ENCODE results near the gene NHERF1. TPM values are rescaled to one million over a fixed set of nuclear protein-coding genes. Genes with fewer than 3 reads are reported as not detected.

NHERF1 gene
- total and polyA plus RNA-seq, 2 donors (not counting 3 experiments of a cell fraction or from before 2014, with no cell fraction given) = 24.4 to 26.9 TPM

- H2AFZ ChIP-seq (ENCODE audit: low read depth, low read length) = no peak overlapping the region
- no peak for FAIRE-seq
- H3K9me1 ChIP-seq (replicated peaks; ENCODE audit: control insufficient read depth, extremely low read depth, insufficient read depth, low read length) = no peaks in the 10 kb centered on the region
- peaks cover 19% of the 10 kb centered on the region for H3K79me2 ChIP-seq (ENCODE audit: control insufficient read depth, insufficient read depth, low read length)
- no peak overlapping the region for H3K4me3 ChIP-seq (replicated peaks in 1 of 3; ENCODE audit: insufficient read depth in 1 of 3, low read depth in 1 of 3, low read length in 3 of 3)
- ChIA-PET POLR2A (interaction anchor here (0.7 to 1.1 kb wide), 2 partner anchors 9 to 459 kb away, joined by 3 read pairs; no protein-coding TSS in a partner anchor), CTCF (interaction anchor here (1.3 to 5.5 kb wide), 5 partner anchors 9 to 122 kb away, joined by 3 to 29 read pairs (median 5); partner anchors contain the start of gene GRIN2C)
- TF ChIP-seq MYC (IDR thresholded peaks at IDR 0.05; ENCODE audit: low read depth, low read length) (no peak), JUN (IDR thresholded peaks at IDR 0.05; ENCODE audit: borderline replicate concordance, insufficient read depth, insufficient read length, low read depth) (no peak), GATA2 (IDR thresholded peaks at IDR 0.05; ENCODE audit: insufficient read depth, insufficient read length, low read depth, low read length) (no peak), CTCF (IDR thresholded peaks at IDR 0.05; ENCODE audit: extremely low read depth in 1 of 2, insufficient read depth in 1 of 2, low read depth in 1 of 2, low read length in 2 of 2) (no peak), FOS (IDR thresholded peaks at IDR 0.05; ENCODE audit: borderline replicate concordance, insufficient read depth, low read length) (no peak), POLR2AphosphoS5 (IDR thresholded peaks at IDR 0.05; ENCODE audit: insufficient read depth, low read depth, low read length) (no peak), POLR2A (IDR thresholded peaks at IDR 0.05; ENCODE audit: low read depth, low read length) (no peak)
- DNase-seq (ENCODE audit: low read depth, low spot score) = no peak
- no TSS peak for BruUV-seq (replicated peaks)
- no peak overlapping the region for H3K4me2 ChIP-seq (ENCODE audit: insufficient read depth, low read length)
- H4K20me1 ChIP-seq (replicated peaks; ENCODE audit: control insufficient read depth, extremely low read depth, insufficient read depth, low read length) = no peaks in the 10 kb centered on the region
- H3K4me1 ChIP-seq (ENCODE audit: control insufficient read depth, extremely low read depth, insufficient read depth, low read length) = peaks cover 7% of the 10 kb centered on the region
- no peak overlapping the region for H3K9ac ChIP-seq (replicated peaks; ENCODE audit: extremely low read depth, insufficient read depth, low read length)
- no peaks in the 10 kb centered on the region for H3K27me3 ChIP-seq (ENCODE audit: control insufficient read depth in 2 of 2, insufficient read depth in 2 of 2, low read length in 2 of 2)
- dilution Hi-C loops (cut with MboI; ENCODE audit: extremely low pct_ligation_motif_present, low sequenced_read_pairs) = no loop called here
- H3K9me3 ChIP-seq (replicated peaks; ENCODE audit: control insufficient read depth, insufficient read depth, low read length) = no peaks in the 10 kb centered on the region
- H3K27ac ChIP-seq (ENCODE audit: insufficient read depth, low read depth, low read length) = no peak overlapping the region
- peaks cover 0 to 3% of the 10 kb centered on the region in 2 experiments for H3K36me3 ChIP-seq (ENCODE audit: control insufficient read depth in 2 of 2, extremely low read depth in 1 of 2, insufficient read depth in 2 of 2, low read length in 2 of 2)
- intact Hi-C loops (cut with micrococcal nuclease) = loop anchor here (5.0 kb wide), 1 partner anchor 93 kb away; the partner anchor contains the start of gene FDXR
Observed at GRCh38 chr17:74779501-74779900, 31.1 kb downstream of the NHERF1 start.
